CD14-positive monocyte (primary cell): ENCODE measurements around the gene MT1E. TPM values are rescaled to one million over a fixed set of nuclear protein-coding genes. Genes with fewer than 3 reads are reported as not detected.

Experiments
- DNase-seq, 3 donors: peaks; one replicate each; pipeline ENCODE4 v3.0.0-alpha.2; 2011 to 2022
- H2AFZ ChIP-seq: 2 replicates; pipeline ENCODE4 v1.6.0; 2012; ENCODE audit warnings: mild to moderate bottlenecking, low read depth, low read length, inconsistent platforms; ENCODE audit not compliant: insufficient read depth, poor library complexity, severe bottlenecking
- H3K27ac ChIP-seq, 2 donors: 1 replicate in 1 of 2; 2 replicates in 1 of 2; pipeline ENCODE4 v1.5.1; 2012 to 2013; ENCODE audit warnings: low read length in 2 of 2, control low read depth in 1 of 2, inconsistent platforms in 1 of 2, low read depth in 1 of 2, mild to moderate bottlenecking in 1 of 2
- H3K27me3 ChIP-seq, 2 donors: one replicate each; pipeline versions ENCODE4 v1.6.0 to v1.6.1; 2011 to 2013; ENCODE audit warnings: low read length in 2 of 2; ENCODE audit not compliant: control insufficient read depth in 2 of 2, insufficient read depth in 2 of 2
- H3K36me3 ChIP-seq, 2 donors: replicated peaks in 1 of 2; 1 replicate in 1 of 2; 2 replicates in 1 of 2; pipeline versions ENCODE4 v1.5.1 to v1.6.1; 2012 to 2013; ENCODE audit warnings: low read length in 2 of 2, control low read depth in 1 of 2, inconsistent platforms in 1 of 2, mild to moderate bottlenecking in 1 of 2; ENCODE audit not compliant: insufficient read depth in 2 of 2, control insufficient read depth in 1 of 2
- H3K4me1 ChIP-seq, 2 donors: 1 replicate in 1 of 2; 2 replicates in 1 of 2; pipeline versions ENCODE4 v1.5.1 to v1.6.1; 2012 to 2013; ENCODE audit warnings: low read length in 2 of 2, control low read depth in 1 of 2, inconsistent platforms in 1 of 2, mild to moderate bottlenecking in 1 of 2, moderate library complexity in 1 of 2; ENCODE audit not compliant: insufficient read depth in 2 of 2, control insufficient read depth in 1 of 2
- H3K4me2 ChIP-seq: replicated peaks from 2 replicates; pipeline ENCODE3; 2012; ENCODE audit warnings: low read length, moderate library complexity, mild to moderate bottlenecking; ENCODE audit not compliant: poor library complexity, severe bottlenecking; ENCODE audit errors: extremely low read depth
- H3K4me3 ChIP-seq, 3 experiments: fragments of 200-600 bp in 1 of 3; sonication (generic) in 1 of 3; replicated peaks in 1 of 3; 1 replicate in 2 of 3; 2 replicates in 1 of 3; pipeline ENCODE4 v1.5.1; 2011 to 2013; ENCODE audit warnings: low read length in 3 of 3, mild to moderate bottlenecking in 3 of 3, control low read depth in 2 of 3, low read depth in 2 of 3, inconsistent platforms in 1 of 3, moderate library complexity in 1 of 3
- H3K79me2 ChIP-seq: 2 replicates; pipeline ENCODE4 v1.6.0; 2012; ENCODE audit warnings: mild to moderate bottlenecking, control low read depth, inconsistent platforms, low read length, moderate library complexity; ENCODE audit not compliant: insufficient read depth
- H3K9ac ChIP-seq: 2 replicates; pipeline ENCODE4 v1.6.0; 2017; ENCODE audit warnings: low read length, mild to moderate bottlenecking; ENCODE audit not compliant: insufficient read depth, poor library complexity, severe bottlenecking
- H3K9me3 ChIP-seq, 2 donors: replicated peaks in 1 of 2; 1 replicate in 1 of 2; 2 replicates in 1 of 2; pipeline versions ENCODE4 v1.5.1 to v1.6.1; 2012 to 2013; ENCODE audit warnings: low read length in 2 of 2, control low read depth in 1 of 2; ENCODE audit not compliant: control insufficient read depth in 1 of 2, insufficient read depth in 1 of 2
- H4K20me1 ChIP-seq: 2 replicates; pipeline ENCODE4 v1.6.0; 2012; ENCODE audit warnings: mild to moderate bottlenecking, low read length, control low read depth, moderate library complexity; ENCODE audit not compliant: insufficient read depth
- H3K27ac Mint-ChIP-seq, 7 donors: one replicate each; pipeline ENCODE4 v1.8.0; 2020; ENCODE audit warnings: mild to moderate bottlenecking in 7 of 7, mixed read lengths in 7 of 7, moderate library complexity in 6 of 7, inconsistent platforms in 2 of 7
- H3K27me3 Mint-ChIP-seq, 3 donors: one replicate each; pipeline ENCODE4 v1.8.0; 2021 to 2022; ENCODE audit warnings: low read depth in 3 of 3, mild to moderate bottlenecking in 3 of 3, mixed read lengths in 3 of 3, moderate library complexity in 3 of 3, inconsistent platforms in 1 of 3
- H3K36me3 Mint-ChIP-seq, 2 donors: one replicate each; pipeline ENCODE4 v1.8.0; 2020; ENCODE audit warnings: mixed read lengths in 2 of 2, inconsistent platforms in 1 of 2, mild to moderate bottlenecking in 1 of 2
- H3K4me1 Mint-ChIP-seq: one replicate; pipeline ENCODE4 v1.8.0; 2020; ENCODE audit warnings: mild to moderate bottlenecking, mixed read lengths
- H3K4me3 Mint-ChIP-seq, 2 donors: one replicate each; pipeline ENCODE4 v1.8.0; 2020; ENCODE audit warnings: mild to moderate bottlenecking in 2 of 2, mixed read lengths in 2 of 2, moderate library complexity in 1 of 2
- H3K9me3 Mint-ChIP-seq, 7 donors: one replicate each; pipeline ENCODE4 v1.8.0; 2020 to 2022; ENCODE audit warnings: mixed read lengths in 7 of 7, mild to moderate bottlenecking in 6 of 7, moderate library complexity in 6 of 7, inconsistent platforms in 2 of 7
- whole genome bisulfite sequencing: methylation state at CpG from one replicate; pipeline ENCODE4 v1.1.5; 2013; ENCODE audit warnings: missing lambda C conversion rate; ENCODE audit not compliant: insufficient coverage; 5-methylcytosine and 5-hydroxymethylcytosine counted together
- intact Hi-C, 2 donors: fragments of 100-400 bp; cut with micrococcal nuclease; formaldehyde crosslinking; loops; one replicate each; pipeline versions ENCODE4 v1.15.0 to v1.15.1; 2023
- polyA plus RNA-seq, 3 donors: library from polyadenylated mRNA; depleted of rRNA in 1 of 3; unstranded in 2 of 3; stranded (reverse) in 1 of 3; fragments of 300-500 nt in 2 of 3; fragments of >200 nt in 1 of 3; fragmentation: Illumina TruSeq in 2 of 3; gene quantifications; 1 replicate in 2 of 3; 2 replicates in 1 of 3; pipeline ENCODE4 v1.2.3, GENCODE V29; 2012 to 2021
- TF ChIP-seq, protein P1 (sequence below): fragments of 200-600 bp; IDR thresholded peaks from one replicate; pipeline ENCODE4 v1.8.0; 2022; ENCODE audit warnings: antibody characterized with exemption, mild to moderate bottlenecking

The MT1E gene
- polyA plus RNA-seq, 3 donors, result 1.3 to 4.3 (median 4.0) TPM

GRCh38 chr16:56608043-56608875 is 17.3 kb upstream of the MT1E start, which contains the start of gene MT2A:
MT2A (plus strand) TSS chr16:56608584; CDS start chr16:56608656, 72 bp downstream.
- H3K4me3 ChIP-seq, result peak within 1 kb of the TSS; percentile 87 to 97 (median 87)
- Mint-ChIP-seq H3K9me3 (peaks cover 0 to 3% (median 0%) of the 10 kb centered on the region in 7 donors), H3K36me3 (no peaks in the 10 kb centered on the region), H3K4me3 (peak within 1 kb of the TSS; percentile 87 to 94), H3K4me1 (peaks cover 43% of the 10 kb centered on the region), H3K27me3 (peaks cover 2 to 3% (median 2%) of the 10 kb centered on the region in 3 donors), H3K27ac (peak within 1 kb of the TSS; percentile 88 to 96 (median 94))
- H3K9ac ChIP-seq, result peak within 1 kb of the TSS; percentile 65
- DNase-seq, result peak; percentile 84 to 91 (median 89)
- H3K4me1 ChIP-seq, result peaks cover 34 to 41% of the 10 kb centered on the region in 2 donors
- H3K36me3 ChIP-seq, result no peaks in the 10 kb centered on the region
- peak within 1 kb of the TSS; percentile 87 for H3K4me2 ChIP-seq
- no peaks in the 10 kb centered on the region for H3K79me2 ChIP-seq
- TF ChIP-seq, protein P1, sequence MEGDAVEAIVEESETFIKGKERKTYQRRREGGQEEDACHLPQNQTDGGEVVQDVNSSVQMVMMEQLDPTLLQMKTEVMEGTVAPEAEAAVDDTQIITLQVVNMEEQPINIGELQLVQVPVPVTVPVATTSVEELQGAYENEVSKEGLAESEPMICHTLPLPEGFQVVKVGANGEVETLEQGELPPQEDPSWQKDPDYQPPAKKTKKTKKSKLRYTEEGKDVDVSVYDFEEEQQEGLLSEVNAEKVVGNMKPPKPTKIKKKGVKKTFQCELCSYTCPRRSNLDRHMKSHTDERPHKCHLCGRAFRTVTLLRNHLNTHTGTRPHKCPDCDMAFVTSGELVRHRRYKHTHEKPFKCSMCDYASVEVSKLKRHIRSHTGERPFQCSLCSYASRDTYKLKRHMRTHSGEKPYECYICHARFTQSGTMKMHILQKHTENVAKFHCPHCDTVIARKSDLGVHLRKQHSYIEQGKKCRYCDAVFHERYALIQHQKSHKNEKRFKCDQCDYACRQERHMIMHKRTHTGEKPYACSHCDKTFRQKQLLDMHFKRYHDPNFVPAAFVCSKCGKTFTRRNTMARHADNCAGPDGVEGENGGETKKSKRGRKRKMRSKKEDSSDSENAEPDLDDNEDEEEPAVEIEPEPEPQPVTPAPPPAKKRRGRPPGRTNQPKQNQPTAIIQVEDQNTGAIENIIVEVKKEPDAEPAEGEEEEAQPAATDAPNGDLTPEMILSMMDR, result no peak
- peak within 1 kb of the TSS; percentile 79 for H2AFZ ChIP-seq
- H3K27me3 ChIP-seq, result no peaks in the 10 kb centered on the region
- no peaks in the 10 kb centered on the region for H4K20me1 ChIP-seq
- WGBS, result 7% methylated on average over 59 of the region's 62 CpGs
- H3K27ac ChIP-seq, result peak within 1 kb of the TSS; percentile 81 to 93
- intact Hi-C loops, result loop anchor here (10.0 kb wide), 3 partner anchors 97 to 577 kb away; partner anchors contain the start of genes NUDT21 (in 1 of the 2), OGFOD1 (in 1 of the 2), PSME3IP1 (in 1 of the 2) and RSPRY1 (in 1 of the 2)
- H3K9me3 ChIP-seq, result no peaks in the 10 kb centered on the region

- peak overlapping the region; percentile 61 for H2AFZ ChIP-seq
- peaks cover 43% of the 10 kb centered on the region for H3K4me1 Mint-ChIP-seq
- TF ChIP-seq, protein P1, result no peak
Measured at GRCh38 chr16:56608876-56609462, 16.6 kb upstream of the MT1E start.

More at GRCh38 chr16:56608876-56609462, 16.6 kb upstream of the MT1E start:
- peaks cover 0 to 3% (median 0%) of the 10 kb centered on the region in 7 donors for H3K9me3 Mint-ChIP-seq
- Histone ChIP-seq H3K27me3 (no peaks in the 10 kb centered on the region), H3K79me2 (no peaks in the 10 kb centered on the region), H3K9ac (peak overlapping the region; percentile 65), H3K4me3 (peak overlapping the region; percentile 87 to 97 (median 87)), H3K4me1 (peaks cover 34 to 41% of the 10 kb centered on the region in 2 donors), H3K27ac (peak overlapping the region; percentile 81 to 93), H3K36me3 (no peaks in the 10 kb centered on the region), H4K20me1 (no peaks in the 10 kb centered on the region), H3K9me3 (no peaks in the 10 kb centered on the region), H3K4me2 (peak overlapping the region; percentile 87)
- H3K27ac Mint-ChIP-seq, result peak overlapping the region; percentile 87 to 96 (median 94)
- WGBS, result 0% methylated on average over 13 of the region's 21 CpGs
- DNase-seq, result no peak
- H3K36me3 Mint-ChIP-seq, result no peaks in the 10 kb centered on the region
- intact Hi-C loops, result loop anchor here (10.0 kb wide), 3 partner anchors 96 to 576 kb away; partner anchors contain the start of genes NUDT21 (in 1 of the 2), OGFOD1 (in 1 of the 2), PSME3IP1 (in 1 of the 2) and RSPRY1 (in 1 of the 2)
- peaks cover 2% of the 10 kb centered on the region in 3 donors for H3K27me3 Mint-ChIP-seq
- peak overlapping the region; percentile 87 to 94 for H3K4me3 Mint-ChIP-seq
